ENCODE data around the gene EFCAB14.

- TF ChIP-seq CTCF (conservative IDR thresholded peaks at IDR 0.05 in 1 of 2, IDR thresholded peaks at IDR 0.05 in 1 of 2; ENCODE audit: extremely low read depth in 1 of 2, insufficient read depth in 1 of 2, low read depth in 1 of 2, low read length in 2 of 2) (no peak), EZH2 (IDR thresholded peaks at IDR 0.05; ENCODE audit: borderline replicate concordance, low read length) (no peak)
These were observed 71.3 kb downstream of the EFCAB14 start for GRCh38 chr1:46647611-46648010.

All from mammary epithelial cell (primary cell).